Heart right ventricle (tissue), 16 donors: ENCODE data around the gene SRL. TPM values are rescaled to one million over a fixed set of nuclear protein-coding genes. Genes with fewer than 3 reads are reported as not detected.

Experiments used
- ATAC-seq, 8 donors: fragments of 200-7000 bp; cut with Tn5 transposase; one replicate each; pipeline ENCODE4 v1.9.1; 2020; ENCODE audit warnings: mild to moderate bottlenecking in 8 of 8, moderate library complexity in 8 of 8, moderate number of reproducible peaks in 1 of 8
- DNase-seq, 2 donors: peaks; one replicate each; pipeline ENCODE4 v3.0.0-alpha.2; 2020
- H3K27ac ChIP-seq, 10 donors: fragments of 200-600 bp; sonication (generic) in 2 of 10; one replicate each; pipeline versions ENCODE4 v1.5.0 to v1.8.0; 2020 to 2022; ENCODE audit warnings: mild to moderate bottlenecking in 3 of 10
- H3K27me3 ChIP-seq, 7 donors: fragments of 200-600 bp; one replicate each; pipeline ENCODE4 v1.8.0; 2021 to 2022; ENCODE audit warnings: mild to moderate bottlenecking in 2 of 7
- H3K36me3 ChIP-seq, 9 donors: fragments of 200-600 bp; sonication (generic) in 1 of 9; one replicate each; pipeline versions ENCODE4 v1.5.0 to v1.8.0; 2020 to 2022; ENCODE audit warnings: mild to moderate bottlenecking in 2 of 9
- H3K4me1 ChIP-seq, 9 donors: fragments of 200-600 bp; sonication (generic) in 1 of 9; one replicate each; pipeline versions ENCODE4 v1.5.0 to v1.8.0; 2020 to 2022; ENCODE audit warnings: mild to moderate bottlenecking in 4 of 9
- H3K4me3 ChIP-seq, 10 donors: fragments of 200-600 bp; sonication (generic) in 2 of 10; one replicate each; pipeline versions ENCODE4 v1.5.0 to v1.8.0; 2020 to 2022; ENCODE audit warnings: mild to moderate bottlenecking in 7 of 10, moderate library complexity in 2 of 10
- H3K9me3 ChIP-seq, 11 donors: fragments of 200-600 bp in 10 of 11; sonication (generic) in 2 of 11; one replicate each; pipeline versions ENCODE4 v1.5.0 to v1.8.0; 2013 to 2022; ENCODE audit warnings: mild to moderate bottlenecking in 2 of 11, control low read depth in 1 of 11, moderate library complexity in 1 of 11
- WGBS, 2 donors: extraction: QIAGEN DNeasy Blood & Tissue Kit; methylation state at CpG; one replicate each; pipeline ENCODE4 v1.1.7; 2013; ENCODE audit warnings: inconsistent platforms in 1 of 2; 5-methylcytosine and 5-hydroxymethylcytosine counted together
- intact Hi-C, 10 donors: fragments of 100-400 bp; cut with DNase I; formaldehyde crosslinking; loops; one replicate each; pipeline versions ENCODE4 v1.11.1 to v1.14.2; 2022
- long read RNA-seq, 3 donors: library from polyadenylated mRNA; unstranded; transcript quantifications; one replicate each; pipeline ENCODE4 v2.0.0, GENCODE V29; 2020 to 2021
- polyA plus RNA-seq, 2 donors: library from polyadenylated mRNA; stranded (reverse); fragments of 200-250 nt; gene quantifications; one replicate each; pipeline ENCODE4 v1.2.3, GENCODE V29; 2013
- total RNA-seq, 10 donors: library from RNA; stranded (reverse); fragmentation: NEBNext Ultra II Directional in 3 of 10; extraction: Animal tissue kit (Norgen Biotek cat#: 25700) in 3 of 10; gene quantifications; one replicate each; pipeline versions ENCODE4 v1.2.1 to v1.2.4, GENCODE V29; 2021 to 2023
- TF ChIP-seq, protein P1 (sequence below), 9 donors: fragments of 200-600 bp; sonication (generic) in 2 of 9; IDR thresholded peaks; one replicate each; pipeline versions ENCODE4 v1.5.0 to v1.8.0; 2021 to 2022; ENCODE audit warnings: antibody characterized with exemption in 9 of 9, mild to moderate bottlenecking in 5 of 9, moderate library complexity in 1 of 9
- donor health status: Arrhythmogenic right ventricular cardiomyopathy.
- donor health status: ischemic (EF 13 %, LVEDD 7.1; RV severe dilation, severe dysfunction).
- donor health status: healthy with polysubstance abuse.
- donor health status: DM: no; HTN: yes; CAD: no.
- donor health status: DM: no; HTN: no; CAD: no.
- donor health status: ischemic (EF 25% LVEDD 6.9; RV normal size, moderate dysfunction).
- donor health status: ischemic (EF 25% LVEDD 5.7; RV mildly dilated, moderate dysfunction).
- donor health status: healthy.
- donor health status: DM: yes; HTN: yes; CAD: no.
- donor health status: Ischemic cardiomyopathy.
- donor health status: ischemic (EF 35%, LVEDD 5.7; RV mildly dilated, moderate dysfunction).
- donor health status: nonischemic (EF 11% LVEDD 7.7; RV severe dilation, severe dysfunction).
- donor health status: DM: yes; HTN: yes; CAD: no.
- donor health status: PGD.
- donor health status: ischemic (EF 29% LVEDD 5.4; RV normal size, mild dysfunction).
- donor health status: nonischemic (EF 23%, LVEDD 6.1; RV moderate dilation, normal function).

SRL gene
- total RNA-seq (100 to 1,000 TPM; 443 to 587 (median 486) TPM), polyA plus RNA-seq (100 to 1,000 TPM; 161 to 224 TPM)
- long read RNA-seq, donor 1, full-length matches to known transcripts: 1,247 of 1,640 reads
- long read RNA-seq, donor 1, partial matches to known transcripts: 44 of 1,640 reads
- long read RNA-seq, donor 1, other reads (novel, unspliced or antisense): 349 of 1,640 reads
- long read RNA-seq, donor 2, full-length matches to known transcripts: 1,412 of 1,885 reads
- long read RNA-seq, donor 2, partial matches to known transcripts: 53 of 1,885 reads
- long read RNA-seq, donor 2, other reads (novel, unspliced or antisense): 420 of 1,885 reads
- long read RNA-seq, donor 3, full-length matches to known transcripts: 1,423 of 2,107 reads
- long read RNA-seq, donor 3, partial matches to known transcripts: 124 of 2,107 reads
- long read RNA-seq, donor 3, other reads (novel, unspliced or antisense): 560 of 2,107 reads

DNA sequence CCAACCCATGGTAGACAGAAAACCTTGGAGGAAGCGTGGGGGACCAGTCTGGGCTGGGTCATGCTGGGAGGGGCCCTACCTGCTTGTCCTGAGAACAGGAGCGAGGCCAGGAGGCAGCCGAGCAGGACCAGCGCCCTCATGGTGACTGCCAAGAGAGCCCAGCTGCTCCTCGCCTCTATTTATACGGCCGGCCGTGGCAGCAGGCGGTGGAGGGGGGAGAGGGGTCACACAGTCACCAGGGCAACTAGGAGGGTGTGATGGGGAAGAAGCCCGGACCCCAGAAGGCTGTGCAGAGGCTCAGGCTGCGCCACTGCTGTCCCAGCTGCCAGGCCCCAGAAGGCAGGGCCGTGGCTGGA is at the start of gene SRL:
SRL (minus strand) TSS at position 153 of the 356 bp plus-strand sequence; CDS start at position 140, 13 bp downstream.
- intact Hi-C loops: loop anchor here in 5 of 10 donors (5.0 to 10.0 kb wide), 3 partner anchors 35 to 257 kb away; partner anchors contain the start of gene ADCY9 (in 1 of the 5)
- 45 to 55% methylated on average over 12 of the region's 12 CpGs for WGBS, 2 donors
- Histone ChIP-seq H3K27ac (peak within 1 kb of the TSS; percentile 81 to 97 (median 94)), H3K36me3 (no peaks in the 10 kb centered on the region), H3K4me1 (peaks cover 0 to 43% (median 6%) of the 10 kb centered on the region in 9 donors), H3K27me3 (no peaks in the 10 kb centered on the region), H3K9me3 (no peaks in the 10 kb centered on the region), H3K4me3 (peak within 1 kb of the TSS; percentile 40 to 61 (median 52))
- TF ChIP-seq, protein P1, sequence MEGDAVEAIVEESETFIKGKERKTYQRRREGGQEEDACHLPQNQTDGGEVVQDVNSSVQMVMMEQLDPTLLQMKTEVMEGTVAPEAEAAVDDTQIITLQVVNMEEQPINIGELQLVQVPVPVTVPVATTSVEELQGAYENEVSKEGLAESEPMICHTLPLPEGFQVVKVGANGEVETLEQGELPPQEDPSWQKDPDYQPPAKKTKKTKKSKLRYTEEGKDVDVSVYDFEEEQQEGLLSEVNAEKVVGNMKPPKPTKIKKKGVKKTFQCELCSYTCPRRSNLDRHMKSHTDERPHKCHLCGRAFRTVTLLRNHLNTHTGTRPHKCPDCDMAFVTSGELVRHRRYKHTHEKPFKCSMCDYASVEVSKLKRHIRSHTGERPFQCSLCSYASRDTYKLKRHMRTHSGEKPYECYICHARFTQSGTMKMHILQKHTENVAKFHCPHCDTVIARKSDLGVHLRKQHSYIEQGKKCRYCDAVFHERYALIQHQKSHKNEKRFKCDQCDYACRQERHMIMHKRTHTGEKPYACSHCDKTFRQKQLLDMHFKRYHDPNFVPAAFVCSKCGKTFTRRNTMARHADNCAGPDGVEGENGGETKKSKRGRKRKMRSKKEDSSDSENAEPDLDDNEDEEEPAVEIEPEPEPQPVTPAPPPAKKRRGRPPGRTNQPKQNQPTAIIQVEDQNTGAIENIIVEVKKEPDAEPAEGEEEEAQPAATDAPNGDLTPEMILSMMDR (IDR thresholded peaks at IDR 0.05): no peak
- DNase-seq: peak in 1 of 2 donors; percentile 49
- ATAC-seq: peak; percentile 9 to 63 (median 44)

DNA sequence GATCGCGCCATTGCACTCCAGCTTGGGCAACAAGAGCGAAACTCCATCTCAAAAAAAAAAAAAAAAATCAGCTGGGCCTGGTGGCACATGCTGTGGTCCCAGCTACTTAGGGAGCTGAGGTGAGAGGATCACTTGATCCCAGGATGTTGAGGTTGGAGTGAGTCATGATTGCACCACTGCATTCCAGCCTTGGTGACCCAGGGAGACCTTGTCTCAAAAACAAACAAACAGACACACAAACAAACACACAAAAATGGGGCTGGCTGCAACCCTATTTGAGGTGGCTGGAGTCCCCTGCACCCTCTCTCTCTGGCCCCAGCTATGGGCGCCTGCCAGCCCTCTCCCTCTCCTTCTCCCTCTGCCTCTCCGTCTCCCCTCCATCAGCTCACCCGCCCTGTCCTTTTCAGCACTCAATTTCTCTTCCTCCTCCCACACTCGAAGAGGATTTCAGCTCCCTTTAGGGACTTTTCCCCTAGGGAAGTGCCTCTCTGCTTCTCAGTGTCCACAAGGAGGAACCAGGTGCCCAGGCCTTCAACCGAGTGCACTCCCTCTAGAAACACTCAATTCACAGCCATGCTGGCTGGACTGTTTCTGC is 48.5 kb upstream of the SRL start:
- ATAC-seq (no peak), DNase-seq (no peak)
- 85 to 90% methylated on average over 8 of the region's 8 CpGs for WGBS, 2 donors
- Histone ChIP-seq H3K27me3 (no peaks in the 10 kb centered on the region), H3K4me1 (peaks cover 8 to 45% (median 39%) of the 10 kb centered on the region in 9 donors), H3K27ac (no peak overlapping the region), H3K4me3 (no peak overlapping the region), H3K9me3 (no peaks in the 10 kb centered on the region), H3K36me3 (no peaks in the 10 kb centered on the region)
- TF ChIP-seq, protein P1 (IDR thresholded peaks at IDR 0.05): no peak
- intact Hi-C loops: loop anchor here in 3 of 10 donors (10.0 kb wide), 1 partner anchor 114 kb away; no protein-coding TSS in a partner anchor

DNA sequence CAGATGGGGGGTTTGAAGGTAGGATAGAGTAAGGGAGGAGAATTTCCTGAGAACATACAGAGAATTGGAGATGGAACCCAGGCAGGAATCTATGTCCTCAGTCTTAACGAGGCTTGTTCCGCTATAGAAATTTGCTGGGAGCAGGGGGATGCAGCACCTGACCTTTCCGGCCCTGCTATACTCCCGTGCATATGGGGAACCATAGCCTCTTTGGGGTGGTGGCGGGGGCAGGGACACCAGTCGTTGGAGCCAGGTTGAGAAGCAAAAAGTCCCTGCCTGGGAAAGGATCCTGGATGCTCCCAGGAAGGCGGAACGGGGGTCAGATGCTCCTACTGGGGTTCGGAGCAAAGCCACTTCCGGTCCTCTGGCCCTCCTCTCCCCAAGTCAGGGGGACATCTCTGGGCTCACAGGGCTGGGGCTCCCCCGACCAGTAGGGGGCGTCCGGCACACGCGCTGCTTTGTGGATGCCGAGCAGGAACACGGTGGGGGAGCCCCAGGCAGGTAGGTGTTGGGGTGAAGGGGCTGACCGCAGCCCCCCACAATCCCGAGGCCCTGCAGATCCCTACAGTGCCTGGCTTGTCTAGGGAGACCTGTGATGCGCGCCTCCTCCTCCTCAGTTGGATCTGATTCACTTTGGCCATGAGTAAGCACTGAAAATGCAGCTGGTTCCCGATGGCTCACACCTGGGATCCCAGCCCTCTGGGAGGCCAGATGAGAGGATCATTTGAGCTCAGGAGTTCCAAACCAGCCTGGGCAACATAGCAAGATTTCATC is 46.5 kb upstream of the SRL start:
- 16% methylated on average over 21 to 22 of the region's 22 CpGs for WGBS, 2 donors

More for the DNA sequence above, 46.5 kb upstream of the SRL start:
- ATAC-seq (peak; percentile 79 to 86 (median 81)), DNase-seq (peak; percentile 79 to 83)
- no peaks in the 10 kb centered on the region for H3K9me3 ChIP-seq
- H3K4me3 ChIP-seq: no peak overlapping the region
- peaks cover 0 to 3% (median 0%) of the 10 kb centered on the region in 7 donors for H3K27me3 ChIP-seq
- peaks cover 5 to 33% (median 27%) of the 10 kb centered on the region in 9 donors for H3K4me1 ChIP-seq
- intact Hi-C loops: loop anchor here (1.0 to 10.0 kb wide), 8 partner anchors 39 to 116 kb away; no protein-coding TSS in a partner anchor
- no peak overlapping the region for H3K27ac ChIP-seq
- H3K36me3 ChIP-seq: no peaks in the 10 kb centered on the region
- TF ChIP-seq, protein P1 (IDR thresholded peaks at IDR 0.05): peak; percentile 93 to 99 (median 96)
